Measurements from ENCODE around the gene PRM2. TPM values are rescaled to one million over a fixed set of nuclear protein-coding genes. Genes with fewer than 3 reads are reported as not detected.

The PRM2 gene
- total and polyA plus RNA-seq, 9 donors, result not detected

- Histone ChIP-seq H3K27ac (ENCODE audit: low read length) (no peak overlapping the region), H3K36me3 (ENCODE audit: control insufficient read depth, insufficient read depth, low read length) (peaks cover 3% of the 10 kb centered on the region), H3K27me3 (ENCODE audit: control insufficient read depth, insufficient read depth, low read length) (peaks cover 14% of the 10 kb centered on the region), H3K4me3 (ENCODE audit: low read length) (no peak overlapping the region), H3K4me1 (ENCODE audit: control insufficient read depth, insufficient read depth, low read length) (peaks cover 23% of the 10 kb centered on the region), H3K9me3 (replicated peaks; ENCODE audit: control insufficient read depth, low read depth, low read length) (no peaks in the 10 kb centered on the region)
- 87% methylated on average over 3 of the region's 5 CpGs for WGBS (ENCODE audit: insufficient coverage)
- DNase-seq, result no peak
Observed at GRCh38 chr16:11253009-11253994, 23.0 kb downstream of the PRM2 start.

GRCh38 chr16:11252482-11252931 lies 23.8 kb downstream of the PRM2 start:
- Histone ChIP-seq H3K4me1 (ENCODE audit: control insufficient read depth, insufficient read depth, low read length) (peaks cover 23% of the 10 kb centered on the region), H3K36me3 (ENCODE audit: control insufficient read depth, insufficient read depth, low read length) (peaks cover 3% of the 10 kb centered on the region), H3K4me3 (ENCODE audit: low read length) (no peak overlapping the region), H3K9me3 (replicated peaks; ENCODE audit: control insufficient read depth, low read depth, low read length) (no peaks in the 10 kb centered on the region), H3K27ac (ENCODE audit: low read length) (no peak overlapping the region), H3K27me3 (ENCODE audit: control insufficient read depth, insufficient read depth, low read length) (peaks cover 14% of the 10 kb centered on the region)
- DNase-seq, result no peak
- 85% methylated on average over 7 of the region's 8 CpGs for WGBS (ENCODE audit: insufficient coverage)

- peaks cover 3% of the 10 kb centered on the region for H3K36me3 ChIP-seq (ENCODE audit: control insufficient read depth, insufficient read depth, low read length)
- peaks cover 14% of the 10 kb centered on the region for H3K27me3 ChIP-seq (ENCODE audit: control insufficient read depth, insufficient read depth, low read length)
- H3K9me3 ChIP-seq (replicated peaks; ENCODE audit: control insufficient read depth, low read depth, low read length), result no peaks in the 10 kb centered on the region
- 84% methylated on average over 7 of the region's 18 CpGs for WGBS (ENCODE audit: insufficient coverage)
- no peak overlapping the region for H3K27ac ChIP-seq (ENCODE audit: low read length)
- DNase-seq, result no peak
- H3K4me3 ChIP-seq (ENCODE audit: low read length), result no peak overlapping the region
- H3K4me1 ChIP-seq (ENCODE audit: control insufficient read depth, insufficient read depth, low read length), result peaks cover 16% of the 10 kb centered on the region
Observed at GRCh38 chr16:11251525-11252481, 24.5 kb downstream of the PRM2 start.

GRCh38 chr16:11250786-11251524 lies 25.3 kb downstream of the PRM2 start:
- Histone ChIP-seq H3K36me3 (ENCODE audit: control insufficient read depth, insufficient read depth, low read length) (peaks cover 3% of the 10 kb centered on the region), H3K4me1 (ENCODE audit: control insufficient read depth, insufficient read depth, low read length) (peaks cover 14% of the 10 kb centered on the region), H3K27me3 (ENCODE audit: control insufficient read depth, insufficient read depth, low read length) (peaks cover 14% of the 10 kb centered on the region), H3K27ac (ENCODE audit: low read length) (no peak overlapping the region), H3K9me3 (replicated peaks; ENCODE audit: control insufficient read depth, low read depth, low read length) (peaks cover 3% of the 10 kb centered on the region), H3K4me3 (ENCODE audit: low read length) (no peak overlapping the region)
- WGBS (ENCODE audit: insufficient coverage), result 100% methylated on average over 2 of the region's 10 CpGs
- no peak for DNase-seq

- Histone ChIP-seq H3K27ac (ENCODE audit: low read length) (no peak overlapping the region), H3K27me3 (ENCODE audit: control insufficient read depth, insufficient read depth, low read length) (peaks cover 14% of the 10 kb centered on the region), H3K9me3 (replicated peaks; ENCODE audit: control insufficient read depth, low read depth, low read length) (peaks cover 3% of the 10 kb centered on the region), H3K36me3 (ENCODE audit: control insufficient read depth, insufficient read depth, low read length) (peaks cover 3% of the 10 kb centered on the region), H3K4me1 (ENCODE audit: control insufficient read depth, insufficient read depth, low read length) (peaks cover 14% of the 10 kb centered on the region), H3K4me3 (ENCODE audit: low read length) (no peak overlapping the region)
- no peak for DNase-seq
- WGBS (ENCODE audit: insufficient coverage), result 44% methylated on average over 15 of the region's 16 CpGs
Observed at GRCh38 chr16:11250091-11250785, 26.0 kb downstream of the PRM2 start.

GRCh38 chr16:11249233-11250061 lies 26.8 kb downstream of the PRM2 start:
- Histone ChIP-seq H3K27ac (ENCODE audit: low read length) (no peak overlapping the region), H3K4me3 (ENCODE audit: low read length) (no peak overlapping the region), H3K4me1 (ENCODE audit: control insufficient read depth, insufficient read depth, low read length) (peaks cover 11% of the 10 kb centered on the region), H3K27me3 (ENCODE audit: control insufficient read depth, insufficient read depth, low read length) (peaks cover 11% of the 10 kb centered on the region), H3K36me3 (ENCODE audit: control insufficient read depth, insufficient read depth, low read length) (peaks cover 3% of the 10 kb centered on the region), H3K9me3 (replicated peaks; ENCODE audit: control insufficient read depth, low read depth, low read length) (peaks cover 3% of the 10 kb centered on the region)
- WGBS (ENCODE audit: insufficient coverage), result 86% methylated on average over 57 of the region's 63 CpGs
- no peak for DNase-seq

GRCh38 chr16:11248133-11248532 lies 28.1 kb downstream of the PRM2 start:
- H3K27me3 ChIP-seq (ENCODE audit: control insufficient read depth, insufficient read depth, low read length), result peaks cover 2% of the 10 kb centered on the region
- WGBS (ENCODE audit: insufficient coverage), result 80% methylated on average over 6 of the region's 8 CpGs

GRCh38 chr16:11245988-11246387 lies 30.3 kb downstream of the PRM2 start:
- DNase-seq, result no peak
- Histone ChIP-seq H3K27ac (ENCODE audit: low read length) (no peak overlapping the region), H3K4me1 (ENCODE audit: control insufficient read depth, insufficient read depth, low read length) (peaks cover 4% of the 10 kb centered on the region), H3K4me3 (ENCODE audit: low read length) (no peak overlapping the region), H3K9me3 (replicated peaks; ENCODE audit: control insufficient read depth, low read depth, low read length) (peaks cover 3% of the 10 kb centered on the region), H3K36me3 (ENCODE audit: control insufficient read depth, insufficient read depth, low read length) (no peaks in the 10 kb centered on the region), H3K27me3 (ENCODE audit: control insufficient read depth, insufficient read depth, low read length) (no peaks in the 10 kb centered on the region)

More at GRCh38 chr16:11248133-11248532, 28.1 kb downstream of the PRM2 start:
- Histone ChIP-seq H3K4me3 (ENCODE audit: low read length) (no peak overlapping the region), H3K4me1 (ENCODE audit: control insufficient read depth, insufficient read depth, low read length) (peaks cover 2% of the 10 kb centered on the region), H3K9me3 (replicated peaks; ENCODE audit: control insufficient read depth, low read depth, low read length) (peaks cover 3% of the 10 kb centered on the region), H3K27ac (ENCODE audit: low read length) (no peak overlapping the region), H3K36me3 (ENCODE audit: control insufficient read depth, insufficient read depth, low read length) (peaks cover 3% of the 10 kb centered on the region)
- DNase-seq, result no peak

All from muscle of leg (tissue), 11 donors.